ENCODE data around the gene SYT2.
"Not testable (repeated sequence)": the region's sequence is repeated elsewhere in the genome, so short reads cannot be mapped to it uniquely, and the experiment has no call there.

Gene SYT2

DNA sequence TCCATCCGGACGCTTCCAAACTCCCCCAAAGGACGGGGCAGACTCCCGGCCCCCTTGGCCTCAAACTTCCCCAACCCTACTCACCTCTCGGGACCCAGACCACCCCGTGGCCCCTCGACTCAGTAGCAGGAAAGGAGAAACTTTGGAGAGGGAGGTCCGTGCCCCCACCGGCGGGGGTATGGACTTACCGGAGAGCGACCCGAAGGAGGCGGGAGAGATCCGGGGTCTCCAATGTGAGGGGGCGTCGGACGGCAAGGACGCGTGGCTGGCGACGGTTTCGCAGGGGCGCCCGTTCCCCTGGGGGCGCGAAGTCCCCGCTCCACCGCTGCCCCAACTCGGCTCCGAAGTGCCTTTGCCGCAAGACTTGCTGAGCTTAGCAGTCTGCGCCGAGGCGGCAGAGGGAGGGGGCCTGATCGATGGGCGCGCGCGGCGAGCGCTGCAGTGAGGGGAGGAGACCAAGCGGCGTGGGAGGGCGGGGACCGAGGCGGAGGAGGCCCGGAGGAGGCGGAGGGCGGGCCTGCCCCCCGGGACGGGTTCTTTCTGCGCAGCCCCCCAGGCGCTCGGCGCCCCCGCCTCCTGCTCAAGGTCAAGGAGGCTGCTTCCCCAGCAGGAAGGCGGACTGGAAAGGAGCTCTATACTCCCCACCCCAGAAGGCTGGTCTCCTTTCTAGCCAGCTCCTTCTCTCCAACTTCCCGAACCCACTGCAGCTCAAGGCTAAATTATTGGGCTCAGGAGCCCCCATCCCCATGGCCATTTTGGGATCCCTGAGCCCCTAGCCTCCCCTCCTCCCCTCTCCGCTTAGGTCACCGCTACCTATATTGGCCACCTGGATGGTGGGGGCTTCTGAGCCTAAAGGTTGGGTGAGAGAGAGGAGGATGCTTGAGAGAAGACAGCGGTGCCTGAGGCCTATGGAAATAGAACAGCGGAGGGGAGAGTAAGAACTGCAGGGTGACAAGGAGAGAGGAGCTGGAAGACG, at the start of gene SYT2:
Gene SYT2 (minus strand): TSS at position 385 of the 976 bp plus-strand sequence. CDS start 104,682 bp downstream, outside the sequence.
- no peak for DNase-seq (ENCODE audit: low read depth)

DNA sequence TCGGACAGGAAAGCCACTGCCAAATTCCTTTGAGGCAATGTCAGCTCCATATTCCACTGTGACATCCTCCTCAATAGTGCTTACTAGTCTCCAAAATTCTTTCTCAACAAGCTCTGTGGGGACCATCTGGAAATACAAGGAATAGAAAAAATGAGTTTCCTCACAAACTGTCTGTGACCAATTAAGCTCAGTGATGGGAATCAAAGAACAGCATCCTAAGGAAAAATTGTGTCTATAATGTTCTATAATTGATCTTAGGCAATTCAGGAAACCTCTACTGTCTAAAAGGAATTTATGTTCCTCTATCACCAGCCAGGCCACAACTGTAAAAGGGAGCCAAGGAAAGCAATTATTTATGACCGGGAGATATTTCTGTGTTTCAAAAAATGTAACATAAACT, 46.1 kb upstream of the SYT2 start:
- DNase-seq (ENCODE audit: low read depth): no peak

DNA sequence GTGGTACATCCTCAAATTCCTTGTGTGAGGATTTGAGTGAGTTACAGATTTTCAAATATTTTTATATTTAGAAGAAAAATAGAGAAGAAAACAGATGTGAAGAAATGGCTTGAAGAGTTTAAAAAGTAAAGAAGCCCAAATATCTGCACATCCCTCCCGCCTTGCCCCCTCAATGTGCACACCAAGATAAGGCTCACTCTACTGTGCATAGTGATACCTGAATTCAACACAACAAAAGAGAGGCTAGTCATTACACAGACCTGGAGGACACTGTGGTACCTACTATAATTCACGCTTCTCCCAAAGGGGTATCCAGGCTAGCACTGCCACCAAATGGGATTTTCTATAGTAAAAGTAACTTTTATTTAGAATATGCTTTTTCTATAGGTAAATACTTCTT, 44.0 kb upstream of the SYT2 start:
- DNase-seq (ENCODE audit: low read depth): no peak

DNA sequence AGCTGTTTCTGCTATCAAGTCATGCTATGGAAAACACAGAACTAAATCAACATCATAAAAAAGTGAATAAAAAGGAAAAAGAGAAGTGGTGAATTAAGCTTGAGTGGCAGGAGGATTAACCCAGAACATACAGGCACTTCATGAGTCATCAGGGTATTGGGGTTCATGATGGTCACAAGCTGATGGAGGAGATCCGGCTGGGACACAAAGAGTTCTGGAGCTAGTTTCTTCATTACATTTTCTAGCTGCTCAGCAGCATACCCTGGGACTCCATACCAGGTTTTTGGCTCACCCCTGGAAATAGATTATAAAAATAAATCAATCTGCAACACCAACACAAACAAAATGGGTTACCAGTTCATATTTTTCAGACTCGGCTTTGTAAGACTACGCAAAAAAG, 42.5 kb upstream of the SYT2 start:
- no peak for DNase-seq (ENCODE audit: low read depth)

DNA sequence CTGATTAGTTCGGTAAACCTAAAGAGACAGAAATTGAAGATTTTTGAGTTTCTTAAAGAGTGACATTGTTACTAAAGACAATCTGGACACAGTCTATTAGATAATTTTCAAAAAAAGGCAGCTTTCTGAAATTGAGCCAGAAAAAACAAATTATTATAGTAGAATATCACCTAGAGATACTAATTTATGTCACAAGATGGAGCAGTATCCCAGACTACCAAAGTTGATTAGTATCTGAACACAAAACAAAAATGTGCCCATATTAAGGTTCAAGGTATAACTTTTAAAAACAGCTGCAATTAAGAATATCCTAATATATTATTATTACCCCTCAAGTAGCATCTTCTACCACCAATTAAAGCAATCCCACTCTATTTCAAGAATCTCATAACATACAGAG, 40.5 kb upstream of the SYT2 start:
- no peak for DNase-seq (ENCODE audit: low read depth)

DNA sequence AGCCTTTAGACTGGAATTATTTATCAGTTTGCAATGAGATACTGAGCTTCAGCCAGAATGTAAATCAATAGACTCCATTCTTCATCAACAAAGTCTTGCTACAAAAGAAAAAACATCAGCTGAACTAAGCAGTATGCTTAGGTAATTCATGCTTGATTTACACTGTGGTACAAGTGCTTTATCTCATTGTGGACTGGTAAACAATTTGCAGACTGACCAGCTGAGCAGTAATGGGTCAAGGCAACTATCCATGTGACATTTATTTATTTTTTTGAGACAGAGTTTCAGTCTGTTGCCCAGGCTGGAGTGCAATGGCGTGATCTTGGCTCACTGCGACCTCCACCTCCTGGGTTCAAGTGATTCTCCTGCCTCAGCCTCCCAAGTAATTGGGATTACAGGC, 39.8 kb upstream of the SYT2 start:
- DNase-seq (ENCODE audit: low read depth): no peak

DNA sequence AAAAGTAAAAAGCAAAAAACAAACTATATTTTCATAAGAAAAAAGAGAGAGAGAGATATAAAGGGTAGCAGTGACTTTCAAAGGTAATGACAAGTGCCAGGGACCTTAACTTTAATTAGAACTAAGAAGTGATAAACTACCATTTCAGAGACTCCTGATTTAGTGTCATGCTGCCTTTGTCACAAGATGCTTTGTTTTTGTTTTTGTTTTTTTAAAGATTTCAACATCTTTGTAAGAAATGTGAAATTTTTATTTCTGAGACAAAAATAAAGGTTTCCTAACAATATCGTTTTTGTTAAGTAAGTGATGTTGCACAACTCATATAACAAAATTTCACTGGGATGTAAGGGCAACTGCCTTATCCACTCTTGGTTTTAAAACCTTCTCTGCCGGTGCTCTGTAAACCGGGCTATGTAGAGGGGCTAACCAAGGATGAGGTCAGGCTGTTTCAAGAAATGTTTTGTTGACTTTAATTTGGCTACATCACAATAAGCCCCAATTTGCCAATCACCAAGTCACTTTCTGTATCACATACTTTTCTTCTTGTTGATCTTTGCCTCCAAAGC, 35.2 kb upstream of the SYT2 start:
- DNase-seq (ENCODE audit: low read depth): no peak

DNA sequence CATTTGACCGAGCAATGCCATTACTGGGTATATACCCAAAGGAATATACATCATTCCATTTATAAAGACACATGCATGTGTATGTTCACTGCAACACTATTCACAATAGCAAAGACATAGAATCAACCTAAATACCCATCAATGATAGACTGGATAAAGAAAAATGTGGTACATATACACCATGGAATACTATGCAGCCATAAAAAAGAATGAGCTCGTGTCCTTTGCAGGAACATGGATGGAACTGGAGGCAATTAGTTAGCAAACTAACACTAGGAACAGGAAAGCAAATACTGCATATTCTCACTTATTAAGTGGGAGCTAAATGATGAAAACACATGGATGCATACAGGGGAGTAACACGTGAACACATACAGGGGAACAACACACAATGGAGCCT, 34.5 kb upstream of the SYT2 start:
- DNase-seq (ENCODE audit: low read depth): not testable (repeated sequence)

DNA sequence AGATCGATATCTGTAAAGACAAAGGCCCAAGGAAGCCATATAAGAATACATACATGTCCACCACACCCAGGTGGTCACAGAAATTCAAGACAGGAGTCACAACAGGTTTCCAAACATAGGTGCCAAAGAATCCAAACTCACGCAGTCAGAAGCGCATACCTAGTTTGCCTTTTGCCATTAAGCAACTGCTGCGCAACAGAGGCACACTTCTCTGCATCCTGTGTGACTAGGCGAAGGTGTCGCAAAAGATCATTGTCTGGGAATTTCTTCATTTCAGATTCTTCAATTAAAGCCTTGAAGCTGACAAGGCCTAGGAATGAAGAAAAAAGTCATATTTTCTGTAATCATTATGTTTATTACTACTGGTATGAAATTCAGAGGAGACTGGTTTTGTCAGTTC, 32.2 kb upstream of the SYT2 start:
- no peak for DNase-seq (ENCODE audit: low read depth)

DNA sequence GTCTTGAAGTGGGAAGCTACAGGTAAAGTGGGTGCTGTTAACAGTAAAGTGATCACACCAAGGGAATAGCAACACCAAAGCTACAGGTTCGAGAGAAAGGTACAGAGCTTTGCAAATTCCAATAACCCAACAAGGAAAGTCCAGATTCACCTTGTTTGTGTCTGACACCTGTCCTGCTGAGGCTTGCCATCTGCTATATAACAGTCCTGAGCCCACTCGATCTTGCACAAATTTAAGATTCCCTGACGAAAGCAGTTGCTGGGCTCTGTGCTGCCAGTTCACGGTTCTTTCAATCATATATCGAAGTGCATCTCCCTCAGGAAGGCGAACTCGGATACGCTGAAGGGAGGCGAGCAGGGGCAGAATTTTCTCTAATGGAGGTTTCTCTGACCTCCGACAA, 23.0 kb upstream of the SYT2 start:
- no peak for DNase-seq (ENCODE audit: low read depth)

DNA sequence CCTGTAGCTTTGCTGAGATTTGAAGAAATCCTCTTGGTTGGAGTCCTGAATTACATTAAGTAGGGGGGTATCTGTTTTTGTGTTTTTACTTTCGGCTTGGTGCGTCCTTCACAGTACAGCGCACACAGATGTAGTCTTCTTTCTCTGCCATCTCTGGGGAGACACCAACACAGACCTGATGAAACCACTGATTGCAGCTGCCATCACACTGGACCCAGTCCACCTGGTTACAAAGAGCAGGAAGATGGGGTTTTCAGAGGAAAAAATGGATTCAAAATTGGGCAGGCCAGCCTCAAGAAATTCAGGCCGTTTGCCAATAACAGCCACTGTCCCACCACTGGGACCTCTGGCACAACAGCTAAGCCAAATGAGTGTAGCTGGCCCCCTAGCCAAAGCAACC, 18.7 kb upstream of the SYT2 start:
- DNase-seq (ENCODE audit: low read depth): no peak

DNA sequence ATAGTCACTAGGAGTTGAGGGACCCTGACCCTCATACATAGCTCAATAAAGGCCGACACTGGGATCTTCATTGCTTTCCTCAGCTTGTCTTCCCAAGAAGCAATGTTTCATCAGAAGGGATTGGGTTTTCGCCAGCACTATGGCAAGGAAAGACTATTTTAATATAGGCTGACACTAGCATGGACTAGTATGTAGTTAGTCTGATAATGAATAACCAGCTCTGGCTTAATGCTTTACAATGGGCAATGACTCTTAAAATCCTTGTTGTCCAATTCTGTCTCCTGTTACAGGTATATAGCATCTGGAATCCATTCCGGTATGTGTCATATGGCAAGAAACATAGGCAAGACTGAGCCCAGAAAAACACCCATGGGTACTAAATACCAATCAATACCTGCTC, 15.3 kb upstream of the SYT2 start:
- no peak for DNase-seq (ENCODE audit: low read depth)

DNA sequence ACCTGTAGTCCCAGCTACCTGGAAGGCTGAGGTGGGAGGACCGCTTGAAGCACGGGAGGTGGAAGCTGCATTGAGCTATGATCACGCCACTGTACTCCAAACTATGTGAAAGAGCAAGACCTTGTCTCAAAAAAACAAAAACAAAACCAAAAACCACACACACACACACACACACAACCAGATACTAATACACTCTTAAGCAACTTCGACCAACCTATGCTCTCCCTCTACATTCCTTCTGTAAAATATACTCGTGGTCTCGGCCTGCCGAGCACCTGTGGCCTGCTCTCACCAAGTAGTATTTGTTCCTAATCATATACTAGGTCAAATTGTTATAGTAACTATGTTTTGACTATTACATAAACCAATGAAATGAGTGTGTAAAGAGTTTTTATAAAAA, 13.5 kb upstream of the SYT2 start:
- no peak for DNase-seq (ENCODE audit: low read depth)

DNA sequence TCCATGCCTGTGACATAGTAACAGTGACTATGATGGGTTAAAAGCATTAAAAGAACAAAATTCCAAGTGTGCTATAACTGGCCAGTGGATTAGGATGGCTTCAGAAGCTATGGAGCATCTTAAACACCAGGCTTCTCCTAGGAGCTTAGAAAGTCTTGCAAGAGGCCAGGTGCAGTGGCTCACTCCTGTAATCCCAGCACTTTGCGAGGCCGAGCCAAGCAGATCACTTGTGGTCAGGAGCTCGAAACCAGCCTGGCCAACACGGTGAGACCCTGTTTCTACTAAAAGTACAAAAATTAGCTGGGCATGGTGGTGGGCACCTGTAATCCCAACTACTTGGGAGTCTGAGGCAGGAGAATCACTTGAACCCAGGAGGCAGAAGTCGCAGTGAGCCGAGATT, 12.8 kb upstream of the SYT2 start:
- not testable (repeated sequence) for DNase-seq (ENCODE audit: low read depth)

DNA sequence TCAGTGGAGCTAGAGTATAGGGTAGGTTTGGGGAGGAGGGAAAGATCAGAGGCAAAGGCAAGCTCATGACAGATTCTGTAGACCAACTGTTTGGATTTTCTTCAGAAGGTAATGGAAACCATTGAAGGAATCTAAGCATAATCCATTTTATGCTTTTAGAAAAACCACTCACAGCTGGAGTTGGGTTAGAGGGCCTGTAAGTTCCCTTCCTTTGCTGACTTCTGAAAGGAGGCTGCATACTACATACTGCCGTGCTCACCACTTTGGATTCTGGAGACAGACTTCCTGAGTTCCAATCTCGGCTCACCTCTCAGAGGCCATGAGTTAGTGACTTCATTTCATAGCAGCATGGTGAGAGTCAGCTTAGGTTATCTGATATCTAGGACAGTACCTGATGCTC, 6.4 kb upstream of the SYT2 start:
- DNase-seq (ENCODE audit: low read depth): no peak

DNA sequence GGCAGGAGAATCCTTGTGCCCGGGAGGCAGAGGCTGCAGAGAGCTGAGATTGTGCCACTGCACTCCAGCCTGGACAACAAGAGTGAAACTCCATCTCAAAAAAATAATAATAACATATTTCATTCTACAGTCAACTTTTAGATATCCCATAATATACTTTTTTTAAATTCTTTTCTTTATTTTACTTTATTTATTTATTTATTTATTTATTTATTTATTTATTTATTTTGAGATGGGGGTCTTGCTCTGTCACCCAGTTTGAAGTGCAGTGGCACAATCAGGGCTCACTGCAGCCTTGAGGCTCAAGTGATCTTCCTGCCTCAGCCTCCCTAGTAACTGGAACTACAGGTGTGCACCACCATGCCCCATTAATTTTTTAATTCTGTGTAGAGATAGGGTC, 3.9 kb upstream of the SYT2 start:
- DNase-seq (ENCODE audit: low read depth): not testable (repeated sequence)

DNA sequence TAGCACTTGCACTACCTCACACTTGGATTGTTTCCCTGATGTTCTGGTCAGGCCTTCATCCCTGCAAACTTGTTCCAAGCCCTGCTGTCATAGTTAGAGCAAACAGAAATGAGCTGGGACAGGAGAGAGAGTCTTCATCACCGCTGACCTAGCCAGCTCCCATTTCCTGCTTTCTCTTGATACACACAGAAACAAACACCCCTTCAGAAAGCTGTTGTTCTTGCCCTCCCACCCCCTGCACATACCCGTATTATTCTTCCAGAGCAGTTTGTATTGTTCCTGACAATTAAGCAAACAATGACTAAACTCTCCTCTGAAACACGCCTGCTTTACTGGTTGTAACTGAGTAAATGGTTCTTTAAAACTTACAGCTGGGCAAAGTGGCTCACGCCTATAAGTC, 2.9 kb upstream of the SYT2 start:
- no peak for DNase-seq (ENCODE audit: low read depth)

DNA sequence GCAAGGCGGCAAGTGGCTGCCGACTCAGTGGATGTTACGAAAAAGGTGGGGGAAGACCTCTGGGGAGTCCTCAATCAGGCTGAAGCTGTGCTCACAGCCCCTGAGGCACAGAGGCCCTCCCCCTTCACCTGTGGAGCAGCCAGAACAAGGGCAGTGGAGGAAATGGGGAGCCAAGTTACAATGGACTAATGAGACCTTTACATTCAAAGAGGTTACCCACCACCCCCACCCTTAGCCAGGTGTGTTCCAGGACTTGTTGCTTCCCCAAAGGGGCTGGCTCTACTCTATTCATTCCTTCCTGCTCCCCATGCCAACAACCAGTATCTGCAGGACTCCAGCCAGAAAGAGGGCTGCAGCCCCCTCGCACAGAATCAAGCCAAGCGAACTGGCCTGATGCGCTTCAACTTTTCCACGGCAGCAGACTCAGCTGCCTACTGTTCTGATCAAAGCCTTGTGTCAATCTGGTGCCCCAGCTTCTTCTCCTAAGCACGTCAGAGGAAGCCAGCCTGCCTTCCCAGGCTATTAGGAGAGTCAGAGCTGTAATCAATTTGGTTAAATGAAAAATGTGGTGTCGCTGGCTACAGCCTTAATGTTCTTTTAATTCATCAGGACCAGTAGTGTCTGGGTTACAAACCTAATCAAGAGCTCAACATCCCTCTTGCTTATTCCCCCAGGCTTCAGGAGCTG, 1.8 kb upstream of the SYT2 start:
- no peak for DNase-seq (ENCODE audit: low read depth)

DNA sequence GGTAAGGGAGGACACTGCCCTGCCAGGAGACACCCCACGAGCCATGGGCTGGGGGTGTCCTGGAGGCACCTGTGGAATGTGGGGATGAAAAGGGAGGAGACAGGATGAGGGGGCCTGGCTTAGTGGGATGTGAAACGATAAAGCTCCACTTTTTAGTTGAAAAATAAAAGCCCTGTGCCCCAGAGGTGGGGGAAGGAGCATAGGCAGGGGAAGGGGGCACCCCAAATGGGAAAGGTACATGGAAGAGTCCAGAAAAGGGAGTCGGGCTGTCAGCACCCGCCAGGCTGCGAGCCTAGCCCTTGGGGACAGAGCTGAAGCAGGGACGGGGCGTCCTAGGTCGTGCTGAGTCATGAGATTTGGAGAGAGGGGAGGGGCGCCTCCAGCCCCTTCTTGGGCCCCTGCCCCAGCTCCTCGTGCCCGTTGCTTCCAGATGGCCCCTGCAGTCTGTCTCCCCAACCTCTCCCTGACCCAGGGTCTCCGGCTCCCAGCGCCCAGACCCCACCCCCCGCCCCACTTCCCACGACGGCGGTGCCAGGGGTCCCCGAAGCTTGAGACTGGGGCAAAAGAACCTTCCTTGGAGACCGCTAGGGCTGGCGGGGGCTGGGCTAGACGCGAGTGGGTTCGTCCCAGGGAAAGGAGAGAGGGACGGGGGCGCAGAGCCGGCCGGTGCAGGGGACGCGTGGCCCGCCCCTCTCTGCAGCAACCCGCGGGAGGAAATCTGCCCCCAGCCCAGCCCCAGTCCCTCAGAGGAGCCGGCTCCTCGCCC, 795 bp downstream of the SYT2 start:
- DNase-seq (ENCODE audit: low read depth): no peak

DNA sequence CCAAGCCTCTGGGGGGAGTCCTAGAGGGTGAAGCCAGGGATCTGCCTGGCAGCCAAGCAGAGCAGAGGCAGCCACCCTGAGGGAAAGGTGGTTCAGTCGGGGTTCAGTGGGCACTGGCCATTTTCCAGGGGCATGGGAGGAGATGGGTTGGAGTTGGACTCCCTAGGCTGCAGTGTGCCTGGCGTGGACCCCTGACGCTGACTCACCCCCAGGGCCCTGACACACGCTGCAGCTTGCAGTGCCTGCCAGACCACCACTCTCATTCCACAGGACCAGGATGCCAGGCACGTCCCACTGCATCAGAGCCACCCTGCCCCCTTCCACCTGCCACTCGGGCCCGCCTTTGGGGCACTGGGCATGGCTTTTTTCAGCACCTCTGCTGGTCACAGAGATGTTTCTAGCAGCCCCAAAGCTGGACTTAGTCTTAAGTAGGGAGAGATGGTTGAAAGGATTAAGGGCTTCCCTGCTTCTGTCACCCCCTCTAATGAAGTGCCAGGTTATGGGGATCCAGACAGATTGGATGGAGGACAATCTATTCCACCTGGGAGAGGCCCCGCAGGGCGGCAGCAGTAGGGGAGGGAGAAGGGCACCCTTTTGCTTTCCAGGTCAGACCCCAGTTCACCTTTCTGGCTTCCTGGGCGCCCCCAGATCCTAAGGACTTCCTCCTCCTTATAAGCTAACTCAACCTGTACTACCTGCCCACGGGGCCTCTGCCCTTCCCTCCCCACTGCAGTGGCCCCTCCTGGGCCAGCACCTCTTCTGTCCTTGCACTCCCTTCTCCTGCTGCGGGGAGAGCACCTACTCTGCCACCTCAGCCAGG, 1.6 kb downstream of the SYT2 start:
- no peak for DNase-seq (ENCODE audit: low read depth)

DNA sequence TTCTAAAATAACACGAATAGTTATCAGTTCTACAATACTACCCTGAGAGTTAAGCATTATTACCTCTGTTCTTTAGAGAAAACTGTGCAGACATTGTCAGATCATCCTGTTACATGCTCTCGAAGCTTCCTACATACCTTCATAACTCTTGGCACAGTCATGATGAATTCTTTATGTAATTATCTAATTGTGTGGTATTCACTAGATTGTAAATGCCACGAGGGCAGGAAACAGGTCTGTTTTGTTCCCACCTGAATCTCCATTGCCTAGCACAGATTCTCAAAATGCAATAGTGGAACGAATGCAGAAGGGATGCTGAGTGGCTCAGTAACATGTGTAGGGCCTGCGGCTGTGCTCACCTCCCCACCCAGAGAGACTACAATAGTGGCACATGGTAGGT, 3.4 kb downstream of the SYT2 start:
- DNase-seq (ENCODE audit: low read depth): no peak
